ENCODE data around the gene USF2.
"Not testable (repeated sequence)": the region's sequence is repeated elsewhere in the genome, so short reads cannot be mapped to it uniquely, and the experiment has no call there.

Gene USF2

GRCh38 chr19:35268536-35269437, at the start of gene USF2:
Gene USF2 (plus strand): TSS chr19:35268962. CDS start chr19:35269102, 140 bp downstream.
- peak; percentile 47 to 79 (median 54) for DNase-seq

GRCh38 chr19:35219008-35219407, 49.8 kb upstream of the USF2 start:
- no peak for DNase-seq

- DNase-seq, result peak in 1 of 6 experiments; percentile 10
Observed at GRCh38 chr19:35220315-35220921, 48.3 kb upstream of the USF2 start.

- DNase-seq, result peak in 1 of 6 experiments; percentile 10
Observed at GRCh38 chr19:35220973-35221590, 47.7 kb upstream of the USF2 start.

- DNase-seq, result no peak
Observed at GRCh38 chr19:35222373-35223015, 46.3 kb upstream of the USF2 start.

GRCh38 chr19:35223084-35223790, 45.5 kb upstream of the USF2 start:
- DNase-seq, result no peak

- no peak for DNase-seq
Observed at GRCh38 chr19:35223862-35224505, 44.8 kb upstream of the USF2 start.

- DNase-seq, result no peak
Observed at GRCh38 chr19:35224681-35225571, 43.8 kb upstream of the USF2 start.

GRCh38 chr19:35225951-35226350, 42.8 kb upstream of the USF2 start:
- DNase-seq, result no peak

- no peak for DNase-seq
Observed at GRCh38 chr19:35226748-35227147, 42.0 kb upstream of the USF2 start.

- DNase-seq, result no peak
Observed at GRCh38 chr19:35228177-35228930, 40.4 kb upstream of the USF2 start, which contains the start of gene FAM187B. Gene FAM187B (minus strand): TSS chr19:35228739. CDS start chr19:35228680, 59 bp downstream.

GRCh38 chr19:35229601-35230000, 39.2 kb upstream of the USF2 start:
- no peak for DNase-seq

GRCh38 chr19:35231956-35232645, 36.7 kb upstream of the USF2 start:
- DNase-seq, result no peak

- DNase-seq, result no peak
Observed at GRCh38 chr19:35232912-35233311, 35.9 kb upstream of the USF2 start.

- no peak for DNase-seq
Observed at GRCh38 chr19:35236638-35237400, 31.9 kb upstream of the USF2 start.

GRCh38 chr19:35239597-35239996, 29.2 kb upstream of the USF2 start:
- not testable (repeated sequence) for DNase-seq

- peak in 4 of 6 experiments; percentile 18 to 75 (median 72) for DNase-seq
Observed at GRCh38 chr19:35240327-35240726, 28.4 kb upstream of the USF2 start.

- DNase-seq, result no peak
Observed at GRCh38 chr19:35241417-35241816, 27.3 kb upstream of the USF2 start.
